GM18511 (cell line): Measurements from ENCODE around the gene NEURL1.

Experiments
- ATAC-seq: cut with Tn5 transposase; IDR thresholded peaks from one replicate; pipeline ENCODE4 v1.9.1; 2021; ENCODE audit warnings: mild to moderate bottlenecking, moderate library complexity; ENCODE audit not compliant: unreplicated experiment

The NEURL1 gene

GRCh38 chr10:103493362-103493915, at the start of gene NEURL1:
TSS of gene NEURL1 (plus strand) at chr10:103493705. CDS start at chr10:103494388, 683 bp downstream.
- no peak for ATAC-seq

- ATAC-seq, result no peak
Measured at GRCh38 chr10:103444478-103444877, 49.0 kb upstream of the NEURL1 start.

- no peak for ATAC-seq
Measured at GRCh38 chr10:103445366-103445765, 48.1 kb upstream of the NEURL1 start.

- ATAC-seq, result no peak
Measured at GRCh38 chr10:103445767-103446567, 47.5 kb upstream of the NEURL1 start.

- no peak for ATAC-seq
Measured at GRCh38 chr10:103447187-103447586, 46.3 kb upstream of the NEURL1 start.

- ATAC-seq, result no peak
Measured at GRCh38 chr10:103448746-103449145, 44.8 kb upstream of the NEURL1 start.

- ATAC-seq, result no peak
Measured at GRCh38 chr10:103449208-103450144, 44.0 kb upstream of the NEURL1 start.

GRCh38 chr10:103450201-103450695, 43.3 kb upstream of the NEURL1 start:
- no peak for ATAC-seq

GRCh38 chr10:103451091-103451813, 42.3 kb upstream of the NEURL1 start:
- ATAC-seq, result no peak

GRCh38 chr10:103451831-103452505, 41.5 kb upstream of the NEURL1 start, which contains the start of gene CALHM2:
TSS of gene CALHM2 (minus strand) at chr10:103452370. CDS start at chr10:103449941, 2,429 bp downstream.
- peak; percentile 73 for ATAC-seq

GRCh38 chr10:103452506-103453230, 40.8 kb upstream of the NEURL1 start:
- peak; percentile 12 for ATAC-seq

- ATAC-seq, result no peak
Measured at GRCh38 chr10:103454026-103454425, 39.5 kb upstream of the NEURL1 start.

- ATAC-seq, result no peak
Measured at GRCh38 chr10:103455235-103455634, 38.3 kb upstream of the NEURL1 start.

- no peak for ATAC-seq
Measured at GRCh38 chr10:103456074-103456660, 37.3 kb upstream of the NEURL1 start.

GRCh38 chr10:103457176-103457712, 36.3 kb upstream of the NEURL1 start:
- no peak for ATAC-seq

- ATAC-seq, result no peak
Measured at GRCh38 chr10:103457896-103458583, 35.5 kb upstream of the NEURL1 start.

GRCh38 chr10:103458720-103459119, 34.8 kb upstream of the NEURL1 start, which contains the start of gene CALHM1:
TSS of gene CALHM1 (minus strand) at chr10:103458900. CDS start at chr10:103458751, 149 bp downstream.
- peak; percentile 75 for ATAC-seq

- no peak for ATAC-seq
Measured at GRCh38 chr10:103459615-103460014, 33.9 kb upstream of the NEURL1 start.
